ENCODE measurements around the gene SLC25A41.

SLC25A41 gene

DNA sequence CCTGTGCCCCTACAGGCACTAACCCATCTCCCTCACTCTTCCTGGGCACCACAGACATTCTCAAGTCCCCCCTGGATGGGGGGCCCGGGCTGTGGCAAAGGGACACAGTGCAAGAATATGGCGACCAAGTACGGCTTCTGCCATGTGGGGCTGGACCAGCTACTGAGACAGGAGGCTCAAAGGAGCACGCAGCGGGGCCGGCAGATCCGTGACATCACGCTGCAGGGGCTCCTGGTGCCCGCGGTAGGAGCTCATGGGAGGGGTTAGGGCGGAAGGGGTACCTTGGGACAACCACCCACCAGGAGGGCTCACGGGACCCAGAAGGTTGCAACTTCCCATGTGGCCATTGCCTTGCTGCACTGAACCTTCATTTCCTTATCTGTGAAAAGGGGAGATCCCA is 37.3 kb downstream of the SLC25A41 start:
- TF ChIP-seq, protein P1, sequence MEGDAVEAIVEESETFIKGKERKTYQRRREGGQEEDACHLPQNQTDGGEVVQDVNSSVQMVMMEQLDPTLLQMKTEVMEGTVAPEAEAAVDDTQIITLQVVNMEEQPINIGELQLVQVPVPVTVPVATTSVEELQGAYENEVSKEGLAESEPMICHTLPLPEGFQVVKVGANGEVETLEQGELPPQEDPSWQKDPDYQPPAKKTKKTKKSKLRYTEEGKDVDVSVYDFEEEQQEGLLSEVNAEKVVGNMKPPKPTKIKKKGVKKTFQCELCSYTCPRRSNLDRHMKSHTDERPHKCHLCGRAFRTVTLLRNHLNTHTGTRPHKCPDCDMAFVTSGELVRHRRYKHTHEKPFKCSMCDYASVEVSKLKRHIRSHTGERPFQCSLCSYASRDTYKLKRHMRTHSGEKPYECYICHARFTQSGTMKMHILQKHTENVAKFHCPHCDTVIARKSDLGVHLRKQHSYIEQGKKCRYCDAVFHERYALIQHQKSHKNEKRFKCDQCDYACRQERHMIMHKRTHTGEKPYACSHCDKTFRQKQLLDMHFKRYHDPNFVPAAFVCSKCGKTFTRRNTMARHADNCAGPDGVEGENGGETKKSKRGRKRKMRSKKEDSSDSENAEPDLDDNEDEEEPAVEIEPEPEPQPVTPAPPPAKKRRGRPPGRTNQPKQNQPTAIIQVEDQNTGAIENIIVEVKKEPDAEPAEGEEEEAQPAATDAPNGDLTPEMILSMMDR (IDR thresholded peaks at IDR 0.05; ENCODE audit: insufficient read depth, missing control alignments): no peak
- FAIRE-seq (no peak), DNase-seq (ENCODE audit: insufficient read length, low spot score) (no peak)

DNA sequence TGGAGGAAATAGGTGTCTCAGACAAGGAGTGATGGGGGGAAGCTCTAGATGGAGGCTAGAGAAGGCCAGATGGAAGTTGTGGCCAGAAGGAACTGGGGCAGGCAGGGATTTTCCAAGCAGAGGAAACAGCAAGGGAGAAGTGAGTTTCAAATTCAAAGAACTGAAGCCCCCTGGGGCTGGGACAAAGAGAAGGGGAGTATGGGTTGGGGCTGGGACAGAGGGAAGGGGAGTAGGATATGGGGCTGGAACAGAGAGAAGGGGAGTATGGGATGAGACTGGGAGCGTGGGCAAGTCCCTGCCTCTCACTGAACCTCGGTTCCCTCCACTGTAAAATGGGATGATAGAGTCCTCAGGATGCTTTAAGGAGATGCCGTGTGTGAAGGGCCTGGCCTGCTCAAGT is 38.7 kb downstream of the SLC25A41 start:
- DNase-seq (ENCODE audit: insufficient read length, low spot score) (no peak), FAIRE-seq (no peak)
- TF ChIP-seq, protein P1 (IDR thresholded peaks at IDR 0.05; ENCODE audit: insufficient read depth, missing control alignments): no peak

DNA sequence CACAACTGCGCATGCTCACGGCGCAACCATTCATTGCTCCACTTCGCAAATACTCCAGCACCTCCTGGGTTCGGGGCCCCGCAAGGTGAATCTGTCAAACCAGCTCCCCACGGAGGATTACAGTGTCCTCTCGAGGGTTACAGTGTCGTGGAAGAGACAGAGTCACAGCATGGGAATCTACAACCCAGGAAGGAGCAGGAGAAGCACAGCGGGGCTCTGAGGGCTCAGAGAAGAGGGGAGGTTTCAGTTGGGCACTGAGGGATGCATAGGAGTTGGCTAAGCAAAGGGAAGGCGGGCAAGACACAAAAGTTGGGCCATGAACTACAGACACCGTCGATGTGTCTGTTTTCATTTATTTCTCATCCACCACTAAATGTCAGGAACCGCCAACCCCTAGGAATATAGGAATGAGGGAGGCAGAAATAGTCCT is 39.6 kb downstream of the SLC25A41 start:
- DNase-seq (ENCODE audit: insufficient read length, low spot score): no peak
- no peak for FAIRE-seq
- TF ChIP-seq, protein P1 (IDR thresholded peaks at IDR 0.05; ENCODE audit: insufficient read depth, missing control alignments): no peak

DNA sequence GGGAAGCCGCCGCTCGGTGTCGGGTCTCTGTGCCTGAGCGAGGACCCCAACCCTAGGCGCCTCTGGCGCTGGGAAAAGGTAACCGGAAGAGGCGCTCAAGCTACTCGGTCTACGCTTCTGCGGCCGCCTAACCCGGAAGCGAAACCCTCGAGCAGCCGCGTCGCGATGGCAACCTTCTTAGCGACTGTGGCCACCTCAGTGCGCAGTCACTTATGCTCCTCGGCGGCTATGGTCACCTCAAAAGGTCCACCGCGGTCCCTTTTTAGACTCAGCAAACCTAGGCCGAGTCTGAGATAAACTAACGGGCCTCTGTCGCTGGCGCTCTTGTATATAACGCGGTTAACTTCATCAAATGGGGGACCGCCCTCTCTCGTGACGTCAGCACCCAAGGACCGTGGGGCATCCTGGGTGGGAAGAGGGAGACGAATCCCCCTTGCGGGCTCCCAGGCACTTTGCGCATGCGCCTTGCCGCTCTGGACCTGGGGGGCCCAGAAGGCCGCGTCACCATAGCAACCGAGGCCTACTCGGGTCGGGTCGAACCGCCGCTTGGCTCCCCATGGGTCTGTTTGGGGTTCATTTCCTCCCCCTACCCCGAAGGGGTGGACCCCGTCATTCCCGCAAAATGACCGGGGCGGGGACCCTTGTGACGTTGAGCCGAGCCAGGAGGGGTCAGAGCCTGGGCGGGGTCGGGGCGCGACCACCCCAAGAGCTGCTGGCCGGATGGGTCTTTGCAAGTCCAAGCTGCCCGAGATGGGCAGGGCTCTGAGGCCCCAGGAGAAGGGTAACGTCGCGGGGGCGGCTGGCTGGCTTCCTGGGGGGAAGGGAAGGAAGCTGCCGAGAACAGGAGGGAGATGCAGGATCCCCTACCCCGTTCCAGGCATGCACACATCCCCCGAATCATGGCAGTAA is 40.2 kb downstream of the SLC25A41 start, which contains the start of gene GTF2F1:
TSS of gene GTF2F1 (minus strand) at position 91 of the 909 bp plus-strand sequence. CDS start 169 bp downstream, outside the sequence.
- TF ChIP-seq, protein P1 (IDR thresholded peaks at IDR 0.05; ENCODE audit: insufficient read depth, missing control alignments): no peak
- FAIRE-seq (no peak), DNase-seq (ENCODE audit: insufficient read length, low spot score) (peak; percentile 89)

DNA sequence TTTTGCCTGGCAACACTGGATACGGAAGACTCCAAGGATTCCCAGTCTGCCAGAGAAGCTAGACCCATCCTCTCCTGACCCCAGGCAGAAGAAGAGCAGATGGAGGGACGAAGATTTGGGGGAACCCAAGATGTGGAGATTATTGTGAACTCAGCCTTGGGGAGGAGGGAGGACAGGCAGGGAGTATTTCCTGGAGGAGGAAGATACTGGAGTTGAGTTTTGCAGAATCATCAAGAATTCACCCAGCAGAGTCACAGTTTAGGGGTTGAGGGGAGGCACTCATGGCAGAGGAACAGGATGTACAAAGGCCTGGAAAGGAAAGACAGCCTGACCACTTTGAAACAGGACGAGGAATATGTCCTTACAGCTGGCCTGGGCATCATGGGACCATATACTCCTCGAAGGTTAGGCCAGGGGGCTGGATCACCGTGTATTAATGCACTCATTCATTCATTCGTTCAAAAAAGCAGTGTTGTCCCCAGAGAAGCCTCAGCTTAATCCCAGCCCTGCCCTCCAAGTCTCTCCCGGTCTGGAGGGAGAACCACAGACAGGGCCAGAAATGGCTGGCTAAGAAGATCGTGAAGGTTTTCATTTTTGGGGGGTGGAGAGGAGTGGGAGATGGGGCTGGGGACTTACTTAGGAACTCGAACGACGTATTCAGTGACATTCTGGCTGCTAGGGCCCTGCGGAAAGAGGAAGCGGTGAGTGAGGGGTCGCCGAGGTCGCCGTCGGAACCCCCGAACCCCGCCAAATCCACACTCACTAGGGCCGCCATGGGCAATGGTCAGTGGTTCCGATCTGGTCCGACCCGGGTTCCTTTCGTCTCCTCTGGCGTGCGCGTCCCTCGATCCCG is 41.1 kb downstream of the SLC25A41 start:
- DNase-seq (ENCODE audit: insufficient read length, low spot score): peak; percentile 12
- TF ChIP-seq, protein P1 (IDR thresholded peaks at IDR 0.05; ENCODE audit: insufficient read depth, missing control alignments): no peak
- no peak for FAIRE-seq

DNA sequence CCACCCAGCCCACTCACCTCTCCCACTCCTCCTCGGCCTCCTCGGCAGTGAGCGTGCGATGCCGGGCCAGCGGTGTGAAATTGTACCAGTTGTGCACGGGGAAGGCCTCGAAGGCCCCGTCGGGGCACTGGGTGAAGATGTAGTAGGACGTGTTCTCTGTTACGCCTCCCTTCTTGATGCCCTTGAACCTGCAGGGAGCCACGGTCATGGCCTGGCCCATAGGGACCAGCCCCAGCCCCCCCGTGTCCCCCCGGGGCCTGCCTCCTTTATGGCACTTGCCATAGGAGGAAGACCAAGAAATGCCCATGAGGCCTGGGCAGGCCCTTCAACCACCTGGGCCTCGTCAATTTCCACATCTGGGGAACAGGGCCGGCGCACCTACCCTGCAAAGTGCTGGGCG is 46.2 kb downstream of the SLC25A41 start:
- FAIRE-seq: no peak
- peak; percentile 8 for DNase-seq (ENCODE audit: insufficient read length, low spot score)
- TF ChIP-seq, protein P1 (IDR thresholded peaks at IDR 0.05; ENCODE audit: insufficient read depth, missing control alignments): no peak

Measured in D721Med (cell line).